Measurements from ENCODE around the gene SASH1.
"Not testable (repeated sequence)": the region's sequence is repeated elsewhere in the genome, so short reads cannot be mapped to it uniquely, and the experiment has no call there.

The SASH1 gene

DNA sequence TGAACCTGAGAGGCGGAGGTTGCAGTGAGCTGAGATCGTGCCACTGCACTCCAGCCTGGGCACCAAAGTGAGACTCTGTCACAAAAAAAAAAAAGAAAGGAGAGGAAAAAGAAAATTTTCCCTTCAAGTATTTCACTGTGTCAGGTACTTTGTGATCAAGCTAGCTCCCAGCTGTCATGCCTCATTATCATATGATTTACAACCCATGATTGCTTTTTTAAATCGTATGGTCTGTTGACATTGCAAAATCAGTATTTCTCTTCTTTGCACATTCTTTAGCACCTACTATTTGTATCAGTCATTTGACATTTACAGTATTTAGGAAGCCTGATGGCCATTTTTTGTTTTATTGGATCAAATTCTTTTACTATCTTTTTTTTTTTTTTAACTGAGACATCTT lies 22.4 kb downstream of the SASH1 start:
- no peak for DNase-seq (ENCODE audit: low spot score)

DNA sequence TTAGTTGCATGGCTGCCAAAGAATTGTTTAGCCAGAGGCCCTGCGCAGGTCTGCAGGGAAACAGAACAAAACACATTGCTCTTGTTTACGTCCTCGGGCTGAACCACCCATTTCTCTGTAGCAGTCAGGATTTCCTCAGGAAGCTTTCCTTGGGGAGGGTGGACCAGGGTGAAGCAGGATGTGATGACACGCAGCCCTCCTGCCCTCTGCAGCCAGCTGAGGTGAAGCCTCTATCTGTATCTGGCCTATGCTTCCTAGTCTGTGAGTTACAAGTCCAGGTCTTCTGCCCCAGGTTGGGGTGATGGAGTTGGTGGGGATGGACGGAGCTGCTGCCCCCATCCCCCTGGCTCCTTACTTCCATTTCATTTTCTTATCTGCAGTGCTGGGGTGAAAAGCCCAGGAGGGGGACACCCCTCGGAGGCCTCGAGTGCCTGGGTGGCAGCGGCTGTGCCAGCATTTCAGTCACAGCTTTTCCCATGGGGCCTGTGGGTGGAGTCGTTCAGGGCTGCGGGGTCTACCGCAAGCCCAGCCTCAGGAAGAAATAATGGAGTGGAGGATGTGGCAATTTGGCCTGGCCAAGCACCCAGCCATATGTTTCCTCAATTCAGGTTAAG lies 24.9 kb downstream of the SASH1 start:
- no peak for DNase-seq (ENCODE audit: low spot score)

GRCh38 chr6:148370176-148370575 lies 27.5 kb downstream of the SASH1 start:
- no peak for DNase-seq (ENCODE audit: low spot score)

DNA sequence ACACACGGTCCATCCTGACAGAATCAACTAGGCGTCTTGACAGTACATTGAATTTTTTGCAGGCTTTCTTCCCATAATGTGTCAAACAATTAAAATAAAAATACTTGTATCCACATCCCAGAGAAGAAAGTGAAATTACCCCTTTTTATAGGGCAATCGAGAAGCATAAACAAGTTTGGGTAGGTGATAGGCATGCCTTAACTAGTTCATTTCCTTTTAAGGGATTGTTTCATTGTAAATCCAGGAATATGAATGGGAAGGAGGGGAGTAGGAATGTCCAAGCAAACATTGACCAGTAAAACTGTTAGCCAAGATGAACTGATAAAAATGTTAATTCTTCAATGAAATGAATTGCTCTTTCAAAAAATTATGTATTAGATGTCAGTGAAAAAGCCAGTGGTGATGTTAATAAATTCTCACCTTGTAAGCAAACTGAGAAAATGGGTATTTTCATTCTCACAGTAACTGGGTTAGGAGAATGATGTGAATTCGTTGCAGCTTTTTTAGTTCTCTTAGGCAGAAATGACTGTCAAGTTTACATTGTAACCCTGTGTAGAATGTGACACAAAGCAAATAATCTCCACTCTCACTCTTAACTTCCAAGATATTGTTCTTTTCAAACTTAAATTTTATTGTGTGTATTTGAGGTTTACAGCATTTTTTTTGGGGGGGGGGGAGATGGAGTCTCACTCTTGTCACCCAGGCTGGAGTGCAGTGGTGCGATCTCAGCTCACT lies 31.6 kb downstream of the SASH1 start:
- no peak for DNase-seq (ENCODE audit: low spot score)

DNA sequence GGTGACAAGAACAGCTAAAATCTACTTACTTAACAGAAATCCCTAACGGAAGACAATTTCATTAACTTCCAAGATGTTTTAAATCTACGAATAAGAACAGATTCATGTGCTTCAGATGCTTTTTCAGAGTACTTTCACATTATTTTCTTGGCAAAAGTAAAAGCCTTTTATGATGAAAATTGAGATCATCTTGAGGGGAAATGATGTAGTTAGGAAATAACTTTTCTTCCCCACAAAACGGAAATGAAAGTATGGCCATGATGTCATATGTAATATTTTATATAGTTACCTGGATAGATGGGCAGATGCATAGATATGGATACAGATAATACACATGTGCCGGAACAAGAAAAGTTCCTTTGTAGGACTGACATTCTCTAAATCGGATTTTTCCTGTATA lies 32.8 kb downstream of the SASH1 start:
- DNase-seq (ENCODE audit: low spot score), result no peak

GRCh38 chr6:148379481-148379880 lies 36.8 kb downstream of the SASH1 start:
- no peak for DNase-seq (ENCODE audit: low spot score)

- no peak for DNase-seq (ENCODE audit: low spot score)
Observed at GRCh38 chr6:148379966-148380713, 37.5 kb downstream of the SASH1 start.

DNA sequence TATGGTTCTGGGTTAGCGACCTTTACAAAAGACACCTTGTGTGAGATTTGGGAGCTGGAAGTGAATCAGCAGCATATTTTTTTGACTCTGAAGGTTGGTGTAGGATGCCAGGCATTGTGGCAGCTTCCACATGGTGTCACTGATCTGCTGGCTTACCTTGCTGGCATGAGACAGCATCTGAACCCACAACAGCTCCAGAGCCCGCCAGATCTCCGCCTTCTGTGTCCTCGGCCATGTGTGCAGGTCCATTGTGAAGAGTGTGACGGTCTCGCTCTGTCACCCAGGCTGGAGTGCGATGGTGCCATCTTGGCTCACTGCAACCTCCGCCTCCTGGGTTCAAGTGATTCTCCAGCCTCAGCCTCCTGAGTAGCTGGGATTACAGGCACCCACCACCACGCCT lies 39.4 kb downstream of the SASH1 start:
- DNase-seq (ENCODE audit: low spot score), result not testable (repeated sequence)

DNA sequence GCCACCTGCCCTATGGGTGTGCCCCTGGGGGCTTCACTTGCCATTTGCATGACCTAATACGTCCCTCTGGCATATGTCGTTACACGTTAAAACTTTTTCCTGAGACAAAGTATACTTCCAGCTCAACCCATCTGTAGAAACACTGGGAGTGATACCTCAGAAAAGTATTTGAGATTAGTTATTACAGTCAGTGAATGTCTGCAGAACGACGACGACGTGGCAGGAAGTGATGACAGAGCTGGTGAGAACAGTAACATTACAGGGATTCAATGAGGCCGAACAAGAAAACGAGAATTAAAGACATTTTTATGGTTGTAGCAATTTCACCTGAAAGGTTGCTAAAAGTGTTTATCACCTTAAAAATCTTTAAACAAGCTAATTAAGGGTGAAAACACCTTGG lies 40.2 kb downstream of the SASH1 start:
- DNase-seq (ENCODE audit: low spot score), result no peak

DNA sequence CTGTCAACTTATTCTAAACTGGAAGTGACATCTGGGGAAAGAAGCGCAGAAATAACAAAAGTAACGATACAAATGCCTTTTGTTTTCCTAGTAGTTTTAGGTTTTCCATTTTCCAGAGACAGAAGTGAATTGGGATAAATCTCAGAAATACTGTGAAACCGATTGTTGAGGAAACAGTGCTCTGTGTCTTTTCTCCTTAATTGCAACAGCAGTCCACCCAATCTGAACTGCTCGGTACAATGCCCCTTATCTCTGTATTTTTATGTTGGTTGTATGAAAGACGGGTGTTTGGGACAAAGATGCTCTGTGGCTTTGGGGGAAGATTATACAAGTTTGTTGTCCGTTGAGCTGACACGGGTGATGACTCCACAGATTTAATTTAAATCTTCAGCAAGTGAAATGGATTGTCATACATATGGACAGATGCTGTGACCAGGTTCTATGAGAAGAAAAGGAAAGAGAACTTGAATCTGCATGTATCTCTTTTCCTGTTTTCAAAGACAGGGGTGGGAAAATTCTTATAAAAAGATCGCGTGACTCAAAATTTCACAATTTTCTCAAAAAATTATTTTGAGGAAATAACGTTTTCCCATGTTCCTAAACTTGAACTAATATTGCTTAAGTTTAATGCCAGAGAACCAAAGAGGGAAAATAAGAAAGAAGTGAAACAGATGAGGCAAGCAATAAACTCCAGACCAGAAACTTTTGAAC lies 41.2 kb downstream of the SASH1 start:
- DNase-seq (ENCODE audit: low spot score), result no peak

DNA sequence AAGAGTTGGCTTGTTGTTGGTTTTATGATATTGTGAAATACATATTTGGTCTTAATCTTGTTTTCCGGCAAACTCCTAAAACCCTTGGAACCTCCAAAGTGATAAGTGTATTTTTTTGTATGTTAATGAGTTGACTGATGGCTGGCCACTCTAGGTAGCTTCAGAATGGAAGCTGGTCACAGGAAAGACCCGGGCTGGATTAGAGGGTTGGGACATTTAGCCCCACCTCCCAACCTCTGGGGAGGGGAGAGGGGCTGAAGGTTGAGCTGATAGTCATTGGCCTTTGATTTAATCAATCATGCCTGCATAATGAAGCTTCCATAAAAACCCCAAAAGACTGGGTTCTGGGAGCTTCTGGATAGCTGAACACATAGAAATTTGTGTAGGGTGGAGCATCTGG lies 42.7 kb downstream of the SASH1 start:
- no peak for DNase-seq (ENCODE audit: low spot score)

GRCh38 chr6:148388521-148388920 lies 45.9 kb downstream of the SASH1 start:
- DNase-seq (ENCODE audit: low spot score), result no peak

GRCh38 chr6:148389086-148389485 lies 46.4 kb downstream of the SASH1 start:
- no peak for DNase-seq (ENCODE audit: low spot score)

GRCh38 chr6:148389917-148390316 lies 47.3 kb downstream of the SASH1 start:
- DNase-seq (ENCODE audit: low spot score), result no peak

DNA sequence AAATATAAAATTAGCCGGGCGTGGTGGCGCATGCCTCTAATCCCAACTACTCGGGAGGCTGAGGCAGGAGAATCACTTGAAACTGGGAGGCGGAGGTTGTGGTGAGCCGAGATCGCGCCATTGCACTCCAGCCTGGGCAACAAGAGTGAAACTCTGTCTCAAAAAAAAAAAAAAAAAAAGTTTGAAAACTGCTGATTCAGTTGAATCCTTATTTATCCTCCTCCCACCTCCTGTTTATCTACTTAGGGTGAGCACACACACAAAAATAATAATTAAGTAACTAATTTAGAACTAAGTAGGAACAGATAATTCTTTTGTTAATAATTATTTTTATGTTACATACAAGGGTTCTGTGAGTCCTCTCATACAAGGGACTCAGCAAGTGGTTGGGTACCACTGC lies 49.5 kb downstream of the SASH1 start:
- DNase-seq (ENCODE audit: low spot score), result not testable (repeated sequence)

GRCh38 chr6:148392671-148393070 lies 50.0 kb downstream of the SASH1 start:
- no peak for DNase-seq (ENCODE audit: low spot score)

- no peak for DNase-seq (ENCODE audit: low spot score)
Observed at GRCh38 chr6:148395583-148396101, 53.0 kb downstream of the SASH1 start.

DNA sequence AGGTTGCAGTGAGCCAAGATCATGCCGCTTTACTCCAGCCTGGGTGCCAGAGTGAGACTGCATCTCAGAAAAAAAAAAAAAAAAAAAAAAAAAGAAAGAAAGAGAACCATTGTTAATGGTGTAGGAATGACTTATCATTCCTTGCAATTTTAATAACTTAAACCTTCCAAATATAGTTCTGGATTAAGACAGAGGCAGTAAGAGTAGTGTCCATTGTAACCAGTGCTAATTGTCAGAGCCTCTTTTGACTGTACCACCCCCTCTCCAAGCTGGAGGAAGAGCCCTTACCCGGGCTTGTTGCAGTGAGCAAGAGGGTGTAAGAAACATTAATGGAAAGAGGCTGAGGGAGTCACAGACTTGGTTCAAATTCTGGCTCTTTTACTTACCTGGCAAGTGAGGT lies 53.8 kb downstream of the SASH1 start:
- no peak for DNase-seq (ENCODE audit: low spot score)

- DNase-seq (ENCODE audit: low spot score), result no peak
Observed at GRCh38 chr6:148396926-148397325, 54.3 kb downstream of the SASH1 start.

- no peak for DNase-seq (ENCODE audit: low spot score)
Observed at GRCh38 chr6:148398244-148398643, 55.6 kb downstream of the SASH1 start.

DNA sequence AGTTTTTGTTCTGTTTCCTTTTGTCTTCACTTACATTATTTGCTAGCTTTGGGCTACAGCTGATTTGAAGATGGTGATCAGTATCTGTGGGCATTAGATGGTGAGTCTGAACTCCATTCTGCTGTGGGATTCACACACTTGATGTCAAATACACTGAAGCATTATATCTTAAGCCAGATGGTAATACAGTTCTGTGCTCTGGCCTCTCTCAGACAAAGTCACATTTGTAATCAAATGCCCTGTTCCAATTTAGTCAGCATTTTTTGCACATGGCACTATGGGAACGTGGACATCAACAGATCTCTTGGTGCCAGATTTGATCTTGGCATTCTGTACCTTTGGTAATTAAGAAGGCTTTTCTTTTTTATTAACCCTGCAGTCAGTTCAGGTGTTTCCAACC lies 56.0 kb downstream of the SASH1 start:
- no peak for DNase-seq (ENCODE audit: low spot score)

DNA sequence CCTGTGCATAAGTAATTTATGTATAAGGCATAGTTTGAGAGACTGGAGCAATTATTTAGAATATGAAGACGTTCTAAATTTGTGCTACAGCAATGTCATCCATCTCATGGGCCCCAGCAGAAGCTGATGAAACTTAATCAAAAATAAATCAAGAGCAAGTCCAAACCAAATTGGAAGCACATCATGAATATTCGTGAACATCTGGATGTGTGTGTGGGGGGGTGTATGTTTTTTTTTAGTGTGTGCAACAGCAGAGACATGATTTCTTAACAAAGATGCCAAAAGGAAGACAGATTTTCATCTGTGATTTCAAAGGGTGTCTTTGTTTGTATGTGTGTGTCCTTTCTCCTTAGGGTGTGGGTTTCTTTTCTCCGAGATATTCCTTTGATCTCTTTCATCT lies 58.9 kb downstream of the SASH1 start:
- DNase-seq (ENCODE audit: low spot score), result no peak

Data from SK-N-DZ (cell line).